Uterus (tissue), 2 donors: ENCODE data around the gene STXBP5L.

Experiments used
- POLR2A ChIP-seq, 2 donors: fragments of 450-650 bp; IDR thresholded peaks; one replicate each; pipeline ENCODE4 v1.6.1; 2016; ENCODE audit warnings: antibody characterized with exemption in 2 of 2, mild to moderate bottlenecking in 1 of 2, moderate library complexity in 1 of 2
- TF ChIP-seq, protein P1 (sequence below), 4 experiments: fragments of 200-600 bp in 2 of 4; fragments of 450-650 bp in 2 of 4; sonication (generic) in 2 of 4; IDR thresholded peaks; one replicate each; pipeline ENCODE4 v1.5.1; 2016 to 2019; ENCODE audit warnings: antibody characterized with exemption in 4 of 4, mild to moderate bottlenecking in 2 of 4, moderate library complexity in 1 of 4

GRCh38 chr3:121072133-121072532 is 164.1 kb downstream of the STXBP5L start:
- TF ChIP-seq, protein P1, sequence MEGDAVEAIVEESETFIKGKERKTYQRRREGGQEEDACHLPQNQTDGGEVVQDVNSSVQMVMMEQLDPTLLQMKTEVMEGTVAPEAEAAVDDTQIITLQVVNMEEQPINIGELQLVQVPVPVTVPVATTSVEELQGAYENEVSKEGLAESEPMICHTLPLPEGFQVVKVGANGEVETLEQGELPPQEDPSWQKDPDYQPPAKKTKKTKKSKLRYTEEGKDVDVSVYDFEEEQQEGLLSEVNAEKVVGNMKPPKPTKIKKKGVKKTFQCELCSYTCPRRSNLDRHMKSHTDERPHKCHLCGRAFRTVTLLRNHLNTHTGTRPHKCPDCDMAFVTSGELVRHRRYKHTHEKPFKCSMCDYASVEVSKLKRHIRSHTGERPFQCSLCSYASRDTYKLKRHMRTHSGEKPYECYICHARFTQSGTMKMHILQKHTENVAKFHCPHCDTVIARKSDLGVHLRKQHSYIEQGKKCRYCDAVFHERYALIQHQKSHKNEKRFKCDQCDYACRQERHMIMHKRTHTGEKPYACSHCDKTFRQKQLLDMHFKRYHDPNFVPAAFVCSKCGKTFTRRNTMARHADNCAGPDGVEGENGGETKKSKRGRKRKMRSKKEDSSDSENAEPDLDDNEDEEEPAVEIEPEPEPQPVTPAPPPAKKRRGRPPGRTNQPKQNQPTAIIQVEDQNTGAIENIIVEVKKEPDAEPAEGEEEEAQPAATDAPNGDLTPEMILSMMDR (IDR thresholded peaks at IDR 0.05), result no peak
- TF ChIP-seq POLR2A (IDR thresholded peaks at IDR 0.05), result no peak
